HEK293 (cell line): ENCODE data around the gene GPR107.

Source experiments
- CTCF ChIA-PET: fragments of 350-600 bp; formaldehyde crosslinking; extraction: SDS; loops from one replicate; lab custom pipeline; 2021; ENCODE audit warnings: antibody characterized with exemption; lab: Yijun Ruan, JAX
- POLR2A ChIA-PET: fragments of 300-600 bp; formaldehyde crosslinking; extraction: SDS; loops from one replicate; lab custom pipeline; 2020; ENCODE audit warnings: antibody characterized with exemption, inconsistent platforms; lab: Yijun Ruan, JAX
- H3K27ac ChIP-seq: fragments of 200-500 bp; sonication (Bioruptor generic); 2 replicates; pipeline ENCODE4 v1.5.1; 2014; ENCODE audit warnings: low read depth, low read length, control low read depth, inconsistent platforms; ENCODE audit errors: extremely low read depth
- H3K36me3 ChIP-seq, 2 experiments: fragments of 200-500 bp in 1 of 2; sonication (Bioruptor generic) in 1 of 2; 1 replicate in 1 of 2; 2 replicates in 1 of 2; pipeline ENCODE4 v1.5.1; 2014 to 2017; ENCODE audit warnings: inconsistent platforms in 2 of 2, low read length in 2 of 2; ENCODE audit not compliant: control insufficient read depth in 2 of 2, insufficient read depth in 1 of 2
- H3K4me1 ChIP-seq: fragments of 200-500 bp; sonication (Bioruptor generic); 2 replicates; pipeline ENCODE4 v1.5.1; 2014; ENCODE audit warnings: mild to moderate bottlenecking, low read length, inconsistent platforms; ENCODE audit not compliant: control insufficient read depth, insufficient read depth
- H3K4me3 ChIP-seq: 2 replicates; pipeline ENCODE4 v1.5.1; 2011; ENCODE audit warnings: low read depth, mild to moderate bottlenecking, control low read depth, low read length, moderate library complexity
- H3K9me3 ChIP-seq: fragments of 200-500 bp; sonication (Bioruptor generic); 2 replicates; pipeline ENCODE4 v1.5.1; 2014; ENCODE audit warnings: low read depth, low read length, inconsistent platforms; ENCODE audit not compliant: control insufficient read depth, insufficient read depth
- EGR2 ChIP-seq: fragments of 450-650 bp; formaldehyde crosslinking; IDR thresholded peaks from 2 replicates; pipeline ENCODE4 v1.5.1; 2016; ENCODE audit warnings: low read depth, missing biosample characterization, missing genetic modification characterization
- FEZF1 ChIP-seq: fragments of 450-650 bp; formaldehyde crosslinking; IDR thresholded peaks from 2 replicates; pipeline ENCODE4 v1.5.1; 2016; ENCODE audit warnings: missing biosample characterization, missing genetic modification characterization
- GLIS1 ChIP-seq: fragments of 450-650 bp; formaldehyde crosslinking; IDR thresholded peaks from 2 replicates; pipeline ENCODE4 v1.5.1; 2016; ENCODE audit warnings: missing biosample characterization, missing genetic modification characterization
- KLF1 ChIP-seq: fragments of 450-650 bp; formaldehyde crosslinking; IDR thresholded peaks from 2 replicates; pipeline ENCODE4 v1.5.1; 2016; ENCODE audit warnings: missing biosample characterization, missing genetic modification characterization
- MEIS1 ChIP-seq: sonication (generic); formaldehyde crosslinking; IDR thresholded peaks from 2 replicates; pipeline ENCODE4 v1.8.1; 2022; ENCODE audit warnings: missing genetic modification reagents, mild to moderate bottlenecking, borderline replicate concordance
- ZEB2 ChIP-seq: fragments of 450-650 bp; formaldehyde crosslinking; IDR thresholded peaks from 2 replicates; pipeline ENCODE4 v1.5.1; 2016; ENCODE audit warnings: missing biosample characterization, missing genetic modification characterization
- ZFHX2 ChIP-seq: fragments of 450-650 bp; formaldehyde crosslinking; conservative IDR thresholded peaks from 2 replicates; pipeline ENCODE4 v1.5.1; 2016; ENCODE audit warnings: missing biosample characterization, missing genetic modification characterization
- ZNF132 ChIP-seq: fragments of 450-650 bp; formaldehyde crosslinking; IDR thresholded peaks from 2 replicates; pipeline ENCODE4 v1.5.1; 2017; ENCODE audit warnings: missing biosample characterization, missing genetic modification characterization, borderline replicate concordance
- ZNF175 ChIP-seq: fragments of 450-650 bp; formaldehyde crosslinking; IDR thresholded peaks from 2 replicates; pipeline ENCODE4 v1.5.1; 2016; ENCODE audit warnings: missing biosample characterization, missing genetic modification characterization
- ZNF354C ChIP-seq: fragments of 450-650 bp; formaldehyde crosslinking; IDR thresholded peaks from 2 replicates; pipeline ENCODE4 v1.5.1; 2016; ENCODE audit warnings: missing biosample characterization, missing genetic modification characterization, low read depth, borderline replicate concordance
- ZNF514 ChIP-seq: fragments of 450-650 bp; formaldehyde crosslinking; IDR thresholded peaks from 2 replicates; pipeline ENCODE4 v1.5.1; 2016; ENCODE audit warnings: missing biosample characterization, missing genetic modification characterization
- ZNF521 ChIP-seq: fragments of 450-650 bp; formaldehyde crosslinking; IDR thresholded peaks from 2 replicates; pipeline ENCODE4 v1.5.1; 2017; ENCODE audit warnings: missing biosample characterization, mild to moderate bottlenecking, missing genetic modification characterization
- ZNF548 ChIP-seq: fragments of 450-650 bp; formaldehyde crosslinking; IDR thresholded peaks from 2 replicates; pipeline ENCODE4 v1.5.1; 2016; ENCODE audit warnings: missing biosample characterization, missing genetic modification characterization
- ZNF561 ChIP-seq: fragments of 450-650 bp; IDR thresholded peaks from 2 replicates; pipeline ENCODE4 v1.5.1; 2018; ENCODE audit warnings: missing biosample characterization, missing genetic modification characterization, borderline replicate concordance
- ZNF621 ChIP-seq: fragments of 450-650 bp; formaldehyde crosslinking; IDR thresholded peaks from 2 replicates; pipeline ENCODE4 v1.5.1; 2017; ENCODE audit warnings: missing biosample characterization, missing genetic modification characterization
- ZNF623 ChIP-seq: fragments of 450-650 bp; formaldehyde crosslinking; IDR thresholded peaks from 2 replicates; pipeline ENCODE4 v1.5.1; 2016; ENCODE audit warnings: missing biosample characterization, missing genetic modification characterization
- ZNF654 ChIP-seq: fragments of 450-650 bp; formaldehyde crosslinking; IDR thresholded peaks from 2 replicates; pipeline ENCODE4 v1.5.1; 2016; ENCODE audit warnings: low read depth, missing biosample characterization, missing genetic modification characterization
- ZNF658 ChIP-seq: fragments of 450-650 bp; formaldehyde crosslinking; IDR thresholded peaks from 2 replicates; pipeline ENCODE4; 2016; ENCODE audit warnings: missing biosample characterization, missing genetic modification characterization
- ZNF670 ChIP-seq: fragments of 450-650 bp; formaldehyde crosslinking; IDR thresholded peaks from 2 replicates; pipeline ENCODE4 v1.5.1; 2016; ENCODE audit warnings: missing biosample characterization, missing genetic modification characterization, low read depth
- ZSCAN23 ChIP-seq: fragments of 450-650 bp; formaldehyde crosslinking; IDR thresholded peaks from 2 replicates; pipeline ENCODE4 v1.5.1; 2016; ENCODE audit warnings: missing biosample characterization, missing genetic modification characterization
- TF ChIP-seq, protein P1 (sequence below): fragments of 450-650 bp; formaldehyde crosslinking; IDR thresholded peaks from 2 replicates; pipeline ENCODE4 v1.5.1; 2016; ENCODE audit warnings: missing biosample characterization, missing genetic modification characterization
- TF ChIP-seq, protein P2 (sequence below): fragments of 450-650 bp; formaldehyde crosslinking; IDR thresholded peaks from 2 replicates; pipeline ENCODE4 v1.5.1; 2016; ENCODE audit warnings: missing biosample characterization, missing genetic modification characterization
- TF ChIP-seq, protein P3 (sequence below): fragments of 450-650 bp; formaldehyde crosslinking; IDR thresholded peaks from 2 replicates; pipeline ENCODE4 v1.5.1; 2017; ENCODE audit warnings: missing biosample characterization, missing genetic modification characterization
- TF ChIP-seq, protein P4 (sequence below): fragments of 450-650 bp; formaldehyde crosslinking; IDR thresholded peaks from 2 replicates; pipeline ENCODE4 v1.5.0; 2017; ENCODE audit warnings: missing biosample characterization, missing genetic modification characterization, borderline replicate concordance
- TF ChIP-seq, protein P5 (sequence below): fragments of 450-650 bp; formaldehyde crosslinking; IDR thresholded peaks from 2 replicates; pipeline ENCODE4 v1.5.1; 2016; ENCODE audit warnings: missing biosample characterization, missing genetic modification characterization

GPR107 gene

DNA sequence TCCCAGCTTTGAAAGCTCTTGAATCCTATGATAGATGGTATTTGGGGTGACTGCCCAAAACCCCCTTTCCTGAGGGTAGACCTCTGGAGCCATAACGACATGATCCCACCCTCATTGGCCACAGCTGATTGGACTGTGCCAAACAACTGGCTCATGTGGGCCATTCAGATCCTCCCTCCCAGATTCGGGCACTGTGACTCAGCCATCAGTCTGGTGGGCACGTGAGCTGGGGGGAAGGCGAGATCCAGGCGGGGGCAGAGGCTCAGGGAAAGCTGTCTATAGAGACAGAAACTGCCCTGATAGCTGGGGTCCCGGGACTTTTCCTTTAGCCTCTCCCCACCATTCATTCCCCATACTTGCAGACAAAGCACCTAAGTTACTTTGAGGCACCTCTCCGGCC lies 103.4 kb downstream of the GPR107 start (continued):
- TF ChIP-seq, protein P1, sequence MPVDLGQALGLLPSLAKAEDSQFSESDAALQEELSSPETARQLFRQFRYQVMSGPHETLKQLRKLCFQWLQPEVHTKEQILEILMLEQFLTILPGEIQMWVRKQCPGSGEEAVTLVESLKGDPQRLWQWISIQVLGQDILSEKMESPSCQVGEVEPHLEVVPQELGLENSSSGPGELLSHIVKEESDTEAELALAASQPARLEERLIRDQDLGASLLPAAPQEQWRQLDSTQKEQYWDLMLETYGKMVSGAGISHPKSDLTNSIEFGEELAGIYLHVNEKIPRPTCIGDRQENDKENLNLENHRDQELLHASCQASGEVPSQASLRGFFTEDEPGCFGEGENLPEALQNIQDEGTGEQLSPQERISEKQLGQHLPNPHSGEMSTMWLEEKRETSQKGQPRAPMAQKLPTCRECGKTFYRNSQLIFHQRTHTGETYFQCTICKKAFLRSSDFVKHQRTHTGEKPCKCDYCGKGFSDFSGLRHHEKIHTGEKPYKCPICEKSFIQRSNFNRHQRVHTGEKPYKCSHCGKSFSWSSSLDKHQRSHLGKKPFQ: no peak
- TF ChIP-seq ZNF521 (tag by site-specific recombination): no peak
- no peak for TF ChIP-seq ZNF561 (tag by site-specific recombination)
- no peak for TF ChIP-seq EGR2 (tag by site-specific recombination)
- no peak for TF ChIP-seq ZNF623 (tag by site-specific recombination)
- TF ChIP-seq, protein P2, sequence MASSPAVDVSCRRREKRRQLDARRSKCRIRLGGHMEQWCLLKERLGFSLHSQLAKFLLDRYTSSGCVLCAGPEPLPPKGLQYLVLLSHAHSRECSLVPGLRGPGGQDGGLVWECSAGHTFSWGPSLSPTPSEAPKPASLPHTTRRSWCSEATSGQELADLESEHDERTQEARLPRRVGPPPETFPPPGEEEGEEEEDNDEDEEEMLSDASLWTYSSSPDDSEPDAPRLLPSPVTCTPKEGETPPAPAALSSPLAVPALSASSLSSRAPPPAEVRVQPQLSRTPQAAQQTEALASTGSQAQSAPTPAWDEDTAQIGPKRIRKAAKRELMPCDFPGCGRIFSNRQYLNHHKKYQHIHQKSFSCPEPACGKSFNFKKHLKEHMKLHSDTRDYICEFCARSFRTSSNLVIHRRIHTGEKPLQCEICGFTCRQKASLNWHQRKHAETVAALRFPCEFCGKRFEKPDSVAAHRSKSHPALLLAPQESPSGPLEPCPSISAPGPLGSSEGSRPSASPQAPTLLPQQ (tag by site-specific recombination): no peak
- TF ChIP-seq MEIS1 (CRISPR knock-in tag): no peak
- no peak for TF ChIP-seq ZNF548 (tag by site-specific recombination)
- no peak for TF ChIP-seq FEZF1 (tag by site-specific recombination)

DNA sequence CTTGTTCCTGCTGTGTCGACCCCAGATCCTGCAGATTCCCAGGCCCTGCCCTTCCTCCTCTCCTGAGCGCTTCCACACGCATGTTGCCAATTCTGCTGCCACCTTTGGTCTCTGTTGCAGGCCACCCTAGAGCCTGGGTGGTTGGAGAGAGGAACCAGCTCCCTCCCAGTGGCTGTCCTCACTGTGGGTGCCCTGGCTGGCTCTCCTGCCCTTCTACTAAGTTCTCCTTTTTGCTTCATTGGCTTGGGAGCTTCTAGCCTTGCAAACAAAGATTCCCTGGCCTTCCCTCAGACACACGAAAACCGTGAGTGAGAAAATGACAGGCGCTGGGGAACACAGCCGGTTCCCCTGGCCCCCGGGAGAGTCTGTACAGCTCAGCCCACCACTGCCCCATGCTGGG lies 104.3 kb downstream of the GPR107 start:
- TF ChIP-seq GLIS1 (tag by site-specific recombination): peak; percentile 56
- no peak for TF ChIP-seq ZNF670 (tag by site-specific recombination)
- Histone ChIP-seq H3K4me3 (no peak overlapping the region), H3K36me3 (no peaks in the 10 kb centered on the region), H3K27ac (no peak overlapping the region), H3K4me1 (no peaks in the 10 kb centered on the region), H3K9me3 (no peaks in the 10 kb centered on the region)
- ChIA-PET POLR2A (no interaction called here), CTCF (interaction anchor here (0.7 kb wide), 1 partner anchor 19 kb away, joined by 3 read pairs; no protein-coding TSS in a partner anchor)

DNA sequence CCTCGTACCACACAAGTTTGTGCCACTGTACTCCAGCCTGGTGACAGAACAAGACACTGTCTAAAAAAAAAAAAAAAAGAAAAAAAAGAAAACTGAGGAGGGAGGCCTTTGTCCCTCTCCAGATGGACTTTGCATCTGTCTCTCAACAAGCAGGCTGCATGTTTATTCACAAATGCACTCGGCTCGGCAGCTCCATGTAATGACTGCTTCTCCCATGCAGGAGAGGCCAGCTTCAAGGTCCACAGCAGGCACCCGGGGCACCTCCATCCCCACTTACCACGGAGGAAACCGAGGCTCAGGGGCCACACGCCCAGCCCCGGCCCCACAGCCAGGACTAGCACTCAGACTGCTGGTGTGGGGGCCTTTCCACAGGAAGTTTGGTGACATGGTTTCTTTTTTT lies 105.4 kb downstream of the GPR107 start:
- no peaks in the 10 kb centered on the region for H3K4me1 ChIP-seq
- no peaks in the 10 kb centered on the region for H3K9me3 ChIP-seq
- no peaks in the 10 kb centered on the region for H3K36me3 ChIP-seq
- TF ChIP-seq ZNF654: no peak
- no peak for TF ChIP-seq ZNF621 (tag by site-specific recombination)
- no peak for TF ChIP-seq ZNF132 (tag by site-specific recombination)
- no peak for TF ChIP-seq ZSCAN23
- TF ChIP-seq ZNF175 (tag by site-specific recombination): no peak
- TF ChIP-seq, protein P3, sequence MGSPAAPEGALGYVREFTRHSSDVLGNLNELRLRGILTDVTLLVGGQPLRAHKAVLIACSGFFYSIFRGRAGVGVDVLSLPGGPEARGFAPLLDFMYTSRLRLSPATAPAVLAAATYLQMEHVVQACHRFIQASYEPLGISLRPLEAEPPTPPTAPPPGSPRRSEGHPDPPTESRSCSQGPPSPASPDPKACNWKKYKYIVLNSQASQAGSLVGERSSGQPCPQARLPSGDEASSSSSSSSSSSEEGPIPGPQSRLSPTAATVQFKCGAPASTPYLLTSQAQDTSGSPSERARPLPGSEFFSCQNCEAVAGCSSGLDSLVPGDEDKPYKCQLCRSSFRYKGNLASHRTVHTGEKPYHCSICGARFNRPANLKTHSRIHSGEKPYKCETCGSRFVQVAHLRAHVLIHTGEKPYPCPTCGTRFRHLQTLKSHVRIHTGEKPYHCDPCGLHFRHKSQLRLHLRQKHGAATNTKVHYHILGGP (tag by site-specific recombination): no peak
- TF ChIP-seq, protein P4, sequence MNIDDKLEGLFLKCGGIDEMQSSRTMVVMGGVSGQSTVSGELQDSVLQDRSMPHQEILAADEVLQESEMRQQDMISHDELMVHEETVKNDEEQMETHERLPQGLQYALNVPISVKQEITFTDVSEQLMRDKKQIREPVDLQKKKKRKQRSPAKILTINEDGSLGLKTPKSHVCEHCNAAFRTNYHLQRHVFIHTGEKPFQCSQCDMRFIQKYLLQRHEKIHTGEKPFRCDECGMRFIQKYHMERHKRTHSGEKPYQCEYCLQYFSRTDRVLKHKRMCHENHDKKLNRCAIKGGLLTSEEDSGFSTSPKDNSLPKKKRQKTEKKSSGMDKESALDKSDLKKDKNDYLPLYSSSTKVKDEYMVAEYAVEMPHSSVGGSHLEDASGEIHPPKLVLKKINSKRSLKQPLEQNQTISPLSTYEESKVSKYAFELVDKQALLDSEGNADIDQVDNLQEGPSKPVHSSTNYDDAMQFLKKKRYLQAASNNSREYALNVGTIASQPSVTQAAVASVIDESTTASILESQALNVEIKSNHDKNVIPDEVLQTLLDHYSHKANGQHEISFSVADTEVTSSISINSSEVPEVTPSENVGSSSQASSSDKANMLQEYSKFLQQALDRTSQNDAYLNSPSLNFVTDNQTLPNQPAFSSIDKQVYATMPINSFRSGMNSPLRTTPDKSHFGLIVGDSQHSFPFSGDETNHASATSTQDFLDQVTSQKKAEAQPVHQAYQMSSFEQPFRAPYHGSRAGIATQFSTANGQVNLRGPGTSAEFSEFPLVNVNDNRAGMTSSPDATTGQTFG (tag by site-specific recombination): no peak
- TF ChIP-seq ZFHX2: no peak
- TF ChIP-seq KLF1 (tag by site-specific recombination): no peak
- TF ChIP-seq MEIS1 (CRISPR knock-in tag): no peak
- TF ChIP-seq ZNF514 (tag by site-specific recombination): no peak
- no peak for TF ChIP-seq ZEB2
- no peak for TF ChIP-seq ZNF658 (tag by site-specific recombination)
- TF ChIP-seq, protein P5, sequence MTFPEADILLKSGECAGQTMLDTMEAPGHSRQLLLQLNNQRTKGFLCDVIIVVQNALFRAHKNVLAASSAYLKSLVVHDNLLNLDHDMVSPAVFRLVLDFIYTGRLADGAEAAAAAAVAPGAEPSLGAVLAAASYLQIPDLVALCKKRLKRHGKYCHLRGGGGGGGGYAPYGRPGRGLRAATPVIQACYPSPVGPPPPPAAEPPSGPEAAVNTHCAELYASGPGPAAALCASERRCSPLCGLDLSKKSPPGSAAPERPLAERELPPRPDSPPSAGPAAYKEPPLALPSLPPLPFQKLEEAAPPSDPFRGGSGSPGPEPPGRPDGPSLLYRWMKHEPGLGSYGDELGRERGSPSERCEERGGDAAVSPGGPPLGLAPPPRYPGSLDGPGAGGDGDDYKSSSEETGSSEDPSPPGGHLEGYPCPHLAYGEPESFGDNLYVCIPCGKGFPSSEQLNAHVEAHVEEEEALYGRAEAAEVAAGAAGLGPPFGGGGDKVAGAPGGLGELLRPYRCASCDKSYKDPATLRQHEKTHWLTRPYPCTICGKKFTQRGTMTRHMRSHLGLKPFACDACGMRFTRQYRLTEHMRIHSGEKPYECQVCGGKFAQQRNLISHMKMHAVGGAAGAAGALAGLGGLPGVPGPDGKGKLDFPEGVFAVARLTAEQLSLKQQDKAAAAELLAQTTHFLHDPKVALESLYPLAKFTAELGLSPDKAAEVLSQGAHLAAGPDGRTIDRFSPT (tag by site-specific recombination): no peak
- TF ChIP-seq ZNF354C: no peak
- H3K27ac ChIP-seq: no peak overlapping the region
- H3K4me3 ChIP-seq: no peak overlapping the region
- ChIA-PET POLR2A (no interaction called here), CTCF (no interaction called here)
